OCI-LY1 (cell line): Measurements from ENCODE around the gene ZNF519.
"Not testable (repeated sequence)": the region's sequence is repeated elsewhere in the genome, so short reads cannot be mapped to it uniquely, and the experiment has no call there.

Experiments
- H2AFZ ChIP-seq: fragments of 200-600 bp; sonication (generic), shearing (Covaris generic); 2 replicates; pipeline ENCODE4 v1.6.0; 2014; ENCODE audit warnings: antibody characterized with exemption, mild to moderate bottlenecking, low read length
- H3F3A ChIP-seq: fragments of 200-600 bp; sonication (generic), shearing (Covaris generic); 2 replicates; pipeline ENCODE4 v1.6.0; 2014; ENCODE audit warnings: mild to moderate bottlenecking, antibody characterized with exemption, low read length, moderate library complexity; ENCODE audit not compliant: insufficient read depth
- H3K27ac ChIP-seq: fragments of 200-600 bp; sonication (generic); 2 replicates; pipeline ENCODE4 v1.5.1; 2014; ENCODE audit warnings: low read length, mixed run types, mild to moderate bottlenecking, low read depth; ENCODE audit not compliant: poor library complexity, severe bottlenecking
- H3K27me3 ChIP-seq: fragments of 200-600 bp; sonication (generic); 2 replicates; pipeline ENCODE4 v1.6.0; 2014; ENCODE audit warnings: antibody characterized with exemption, mild to moderate bottlenecking, low read length, moderate library complexity; ENCODE audit not compliant: insufficient read depth
- H3K36me3 ChIP-seq: fragments of 200-600 bp; sonication (generic); 2 replicates; pipeline ENCODE4 v1.6.1; 2014; ENCODE audit warnings: mild to moderate bottlenecking, antibody characterized with exemption, low read length, moderate library complexity, mixed read lengths; ENCODE audit not compliant: insufficient read depth
- H3K4me1 ChIP-seq: fragments of 200-600 bp; sonication (generic); 2 replicates; pipeline ENCODE4 v1.5.1; 2014; ENCODE audit warnings: mild to moderate bottlenecking, low read length, moderate library complexity; ENCODE audit not compliant: insufficient read depth, severe bottlenecking
- H3K4me2 ChIP-seq: fragments of 200-600 bp; sonication (generic), shearing (Covaris generic); 2 replicates; pipeline ENCODE4 v1.6.1; 2014; ENCODE audit warnings: low read length
- H3K4me3 ChIP-seq: fragments of 200-600 bp; sonication (generic); 2 replicates; pipeline ENCODE4 v1.5.1; 2014; ENCODE audit warnings: low read length, low read depth, mild to moderate bottlenecking, mixed read lengths; ENCODE audit not compliant: poor library complexity, severe bottlenecking
- H3K79me2 ChIP-seq: fragments of 200-600 bp; shearing (Covaris generic); 2 replicates; pipeline ENCODE4 v1.6.1; 2016; ENCODE audit warnings: mixed run types, low read length, mixed read lengths; ENCODE audit not compliant: insufficient read depth
- H3K9ac ChIP-seq: fragments of 200-600 bp; sonication (generic), shearing (Covaris generic); 2 replicates; pipeline ENCODE4 v1.6.1; 2014; ENCODE audit warnings: mild to moderate bottlenecking, low read length, mixed read lengths
- H3K9me2 ChIP-seq: fragments of 200-600 bp; sonication (generic), shearing (Covaris generic); 2 replicates; pipeline ENCODE4 v1.6.1; 2014; ENCODE audit warnings: low read depth, mild to moderate bottlenecking, low read length, mixed read lengths
- H3K9me3 ChIP-seq: fragments of 200-600 bp; shearing (Covaris generic); 2 replicates; pipeline ENCODE4 v1.6.1; 2014; ENCODE audit warnings: low read length, mixed read lengths
- H4K20me1 ChIP-seq: fragments of 200-600 bp; sonication (generic), shearing (Covaris generic); 2 replicates; pipeline ENCODE4 v1.6.0; 2016; ENCODE audit warnings: mild to moderate bottlenecking, low read length; ENCODE audit not compliant: insufficient read depth
- EZH2 ChIP-seq: fragments of 200-600 bp; sonication (generic), shearing (Covaris generic); IDR thresholded peaks from 2 replicates; pipeline ENCODE4 v1.8.0; 2017; ENCODE audit warnings: borderline replicate concordance, mixed run types, mild to moderate bottlenecking, antibody characterized with exemption, low read length, moderate library complexity, mixed read lengths
- TF ChIP-seq, protein P1 (sequence below): fragments of 200-600 bp; sonication (generic), shearing (Covaris generic); IDR thresholded peaks from 2 replicates; pipeline ENCODE4 v1.5.1; 2017; ENCODE audit warnings: mild to moderate bottlenecking, antibody characterized with exemption, low read length, moderate library complexity, mixed read lengths

ZNF519 gene

DNA sequence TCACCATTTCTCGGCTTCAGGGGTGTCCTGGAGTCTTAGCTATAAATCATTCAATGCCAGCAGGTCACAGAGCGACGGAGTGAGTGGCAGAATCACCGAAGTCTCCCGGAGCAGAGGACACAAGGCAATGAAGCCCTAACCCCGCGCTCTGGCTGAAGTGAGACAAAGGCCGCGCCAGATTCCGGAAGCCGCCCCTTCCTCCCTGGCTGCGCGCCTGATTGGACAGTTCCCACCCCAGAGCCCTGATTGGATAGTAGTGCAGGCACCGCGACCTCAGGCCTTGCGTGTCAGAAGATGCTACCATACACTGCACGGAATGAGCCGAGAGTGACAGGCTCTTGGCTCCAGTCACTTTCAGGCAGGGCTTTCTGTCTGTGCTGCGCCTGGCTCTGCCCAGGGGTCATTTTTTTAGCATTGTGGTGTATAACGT lies at the start of gene ZNF519:
TSS of gene ZNF519 (minus strand) at position 165 of the 430 bp plus-strand sequence. CDS start at position 7, 158 bp downstream.
- H2AFZ ChIP-seq = peak within 1 kb of the TSS; percentile 88; the same call in 1 of the 2 replicates
- H4K20me1 ChIP-seq, H3K27ac ChIP-seq: not testable (repeated sequence)

DNA sequence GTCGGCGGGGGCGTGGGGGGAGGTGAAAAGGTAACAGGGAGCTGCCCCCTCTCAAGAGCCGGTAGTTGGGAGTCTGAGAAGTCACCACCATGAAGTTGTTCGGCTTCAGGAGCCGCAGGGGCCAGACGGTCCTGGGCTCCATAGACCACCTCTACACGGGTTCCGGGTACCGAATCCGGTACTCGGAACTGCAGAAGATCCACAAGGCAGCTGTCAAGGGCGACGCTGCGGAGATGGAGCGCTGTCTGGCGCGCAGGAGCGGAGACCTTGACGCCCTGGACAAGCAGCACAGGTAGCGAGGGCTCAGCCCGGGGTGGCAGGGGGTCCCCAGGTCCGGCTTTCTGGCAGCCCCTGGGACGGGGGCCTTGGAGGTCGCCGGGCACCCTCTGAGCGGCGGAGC lies 47.1 kb upstream of the ZNF519 start:
- H3K9me2 ChIP-seq = no peaks in the 10 kb centered on the region
- H3K4me1 ChIP-seq = peaks cover 15% of the 10 kb centered on the region
- no peaks in the 10 kb centered on the region for H3K36me3 ChIP-seq
- no peaks in the 10 kb centered on the region for H4K20me1 ChIP-seq
- peak overlapping the region; percentile 68 for H3K4me3 ChIP-seq
- H3K9me3 ChIP-seq = no peaks in the 10 kb centered on the region
- H3K79me2 ChIP-seq = no peaks in the 10 kb centered on the region; the same call in 1 of the 2 replicates
- H3K9ac ChIP-seq = peak overlapping the region; percentile 65
- TF ChIP-seq EZH2 = no peak
- H2AFZ ChIP-seq = no peak overlapping the region
- no peaks in the 10 kb centered on the region for H3F3A ChIP-seq
- H3K27me3 ChIP-seq = no peaks in the 10 kb centered on the region
- peak overlapping the region; percentile 55 for H3K4me2 ChIP-seq
- H3K27ac ChIP-seq = peak overlapping the region; percentile 6

More for the DNA sequence above, at the start of gene ZNF519:
- Histone ChIP-seq H3K36me3 (peaks cover 13% of the 10 kb centered on the region; the same call in 1 of the 2 replicates), H3K4me3 (peak within 1 kb of the TSS; percentile 67), H3K4me2 (peak within 1 kb of the TSS; percentile 98), H3K9ac (peak within 1 kb of the TSS; percentile 79), H3K79me2 (peaks cover 41% of the 10 kb centered on the region), H3K4me1 (peaks cover 32% of the 10 kb centered on the region)
- not testable (repeated sequence) for H3F3A ChIP-seq, H3K27me3 ChIP-seq, H3K9me3 ChIP-seq, H3K9me2 ChIP-seq

DNA sequence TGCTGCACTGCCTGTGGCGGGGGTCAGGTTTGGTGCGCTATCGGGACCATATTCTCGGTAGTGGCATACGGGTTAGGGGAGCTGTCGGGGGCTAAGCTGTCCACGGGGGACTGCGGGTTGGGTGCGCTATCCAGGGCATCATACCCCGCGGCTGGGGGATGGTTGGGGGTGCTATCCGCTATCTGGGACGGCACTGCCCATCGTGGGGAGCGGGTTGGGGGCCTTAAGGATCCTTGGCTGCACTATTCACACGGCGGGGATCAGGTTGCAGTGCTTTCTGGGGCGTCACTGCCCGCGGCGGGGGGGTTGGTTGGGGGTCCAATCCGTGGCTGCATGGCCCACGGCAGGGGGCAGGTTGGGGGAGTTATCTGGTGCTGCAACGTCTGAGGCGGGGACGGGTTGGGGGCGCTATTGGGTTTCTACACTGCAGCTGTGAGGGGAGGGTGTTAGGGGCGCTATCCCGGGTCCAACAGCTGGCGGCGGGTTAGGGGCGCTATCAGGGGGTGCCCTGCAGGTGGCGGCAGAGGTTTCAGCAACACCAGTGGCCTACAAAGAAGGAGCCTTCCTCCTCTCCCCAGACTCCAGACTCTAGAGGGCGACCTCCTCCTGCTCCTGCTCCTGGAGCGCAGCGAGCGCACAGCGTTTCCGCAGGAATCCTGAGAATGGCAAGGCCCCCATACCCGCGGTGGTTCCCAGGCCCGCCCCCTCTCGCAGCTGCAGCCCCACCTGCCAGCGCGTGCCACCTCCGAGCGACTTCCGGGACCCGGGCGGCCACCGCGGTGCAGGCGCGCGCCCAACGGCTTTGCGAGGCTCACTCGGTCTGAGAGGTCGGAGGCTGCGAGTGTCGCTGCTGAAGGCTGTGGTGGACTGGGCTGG lies 46.3 kb upstream of the ZNF519 start:
- not testable (repeated sequence) for H3K9me2 ChIP-seq, H3K79me2 ChIP-seq, H4K20me1 ChIP-seq, H3K36me3 ChIP-seq, H3F3A ChIP-seq, H2AFZ ChIP-seq, H3K9me3 ChIP-seq, H3K27me3 ChIP-seq
- Histone ChIP-seq H3K4me2 (peak overlapping the region; percentile 55), H3K27ac (peak overlapping the region; percentile 6), H3K9ac (peak overlapping the region; percentile 65), H3K4me1 (peaks cover 15% of the 10 kb centered on the region), H3K4me3 (peak overlapping the region; percentile 68)
- TF ChIP-seq, protein P1, sequence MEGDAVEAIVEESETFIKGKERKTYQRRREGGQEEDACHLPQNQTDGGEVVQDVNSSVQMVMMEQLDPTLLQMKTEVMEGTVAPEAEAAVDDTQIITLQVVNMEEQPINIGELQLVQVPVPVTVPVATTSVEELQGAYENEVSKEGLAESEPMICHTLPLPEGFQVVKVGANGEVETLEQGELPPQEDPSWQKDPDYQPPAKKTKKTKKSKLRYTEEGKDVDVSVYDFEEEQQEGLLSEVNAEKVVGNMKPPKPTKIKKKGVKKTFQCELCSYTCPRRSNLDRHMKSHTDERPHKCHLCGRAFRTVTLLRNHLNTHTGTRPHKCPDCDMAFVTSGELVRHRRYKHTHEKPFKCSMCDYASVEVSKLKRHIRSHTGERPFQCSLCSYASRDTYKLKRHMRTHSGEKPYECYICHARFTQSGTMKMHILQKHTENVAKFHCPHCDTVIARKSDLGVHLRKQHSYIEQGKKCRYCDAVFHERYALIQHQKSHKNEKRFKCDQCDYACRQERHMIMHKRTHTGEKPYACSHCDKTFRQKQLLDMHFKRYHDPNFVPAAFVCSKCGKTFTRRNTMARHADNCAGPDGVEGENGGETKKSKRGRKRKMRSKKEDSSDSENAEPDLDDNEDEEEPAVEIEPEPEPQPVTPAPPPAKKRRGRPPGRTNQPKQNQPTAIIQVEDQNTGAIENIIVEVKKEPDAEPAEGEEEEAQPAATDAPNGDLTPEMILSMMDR = peak; percentile 95

DNA sequence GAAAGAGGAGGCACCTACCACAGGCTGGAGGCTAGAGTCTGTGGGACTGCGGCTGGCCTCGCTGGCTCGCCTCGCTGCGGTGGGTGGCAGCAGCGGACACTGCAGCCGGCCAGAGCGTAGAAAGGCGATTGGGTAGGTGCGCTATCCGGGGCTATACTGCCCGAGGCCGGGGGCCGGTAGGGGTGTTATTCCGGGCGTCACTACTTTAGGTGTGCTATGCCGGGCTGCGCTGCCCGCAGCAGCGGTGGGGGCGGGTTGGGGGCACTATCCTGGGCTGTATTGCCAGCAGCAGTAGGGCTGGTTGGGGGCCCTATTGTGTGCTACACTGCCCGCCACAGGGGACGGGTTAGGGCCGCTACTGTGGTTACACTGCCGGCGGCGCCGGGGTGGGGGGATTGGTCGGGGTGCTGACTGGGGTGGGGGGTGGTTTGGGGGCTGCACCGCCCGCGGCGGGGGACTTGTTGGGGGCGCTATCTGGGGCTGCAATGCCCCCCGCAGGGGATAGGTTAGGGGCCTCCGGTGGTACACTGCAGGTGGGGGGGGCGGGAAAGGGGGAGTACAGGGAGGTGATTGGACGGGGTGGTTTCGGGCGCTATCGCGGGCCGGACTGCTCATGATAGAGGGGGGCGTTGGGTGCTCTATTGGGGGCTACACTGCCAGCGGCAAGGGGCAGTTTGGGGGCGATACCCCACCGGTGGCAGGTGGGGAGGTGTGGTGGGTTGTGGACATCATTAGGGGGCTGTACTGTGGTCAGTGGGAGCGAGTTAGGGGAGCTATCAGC lies 45.5 kb upstream of the ZNF519 start:
- H3F3A ChIP-seq, H2AFZ ChIP-seq, H3K36me3 ChIP-seq, H3K79me2 ChIP-seq, H3K27ac ChIP-seq, H4K20me1 ChIP-seq, H3K27me3 ChIP-seq, H3K4me3 ChIP-seq, H3K9me3 ChIP-seq, H3K4me2 ChIP-seq, H3K9me2 ChIP-seq, H3K9ac ChIP-seq: not testable (repeated sequence)
- peaks cover 15% of the 10 kb centered on the region for H3K4me1 ChIP-seq

DNA sequence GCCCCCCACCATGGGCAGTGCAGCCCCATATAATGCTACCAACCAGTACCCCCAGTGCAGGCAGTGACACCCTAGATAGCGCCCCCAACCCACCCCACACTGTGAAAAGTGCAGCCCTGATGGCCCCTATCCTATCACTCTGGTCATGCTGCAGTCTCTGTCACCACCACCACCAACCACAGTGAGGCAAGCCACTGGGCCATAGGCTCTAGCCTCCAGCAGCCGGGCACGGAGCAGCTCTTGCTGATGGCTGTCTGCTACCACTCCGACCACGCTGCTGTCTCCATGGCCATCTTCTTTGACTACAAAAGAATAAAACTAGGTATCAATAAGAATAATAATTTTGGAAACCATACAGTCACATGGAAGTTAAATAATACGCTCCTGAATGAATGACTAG lies 43.2 kb upstream of the ZNF519 start:
- not testable (repeated sequence) for H3K36me3 ChIP-seq, H2AFZ ChIP-seq, H3K9me3 ChIP-seq, H3F3A ChIP-seq, H3K4me3 ChIP-seq, H3K4me2 ChIP-seq, H3K79me2 ChIP-seq, H3K9me2 ChIP-seq, H3K27ac ChIP-seq, H3K9ac ChIP-seq, H4K20me1 ChIP-seq, H3K27me3 ChIP-seq
- peaks cover 15% of the 10 kb centered on the region for H3K4me1 ChIP-seq
